GM12878 (cell line): ENCODE results near the gene PPCS. TPM values are rescaled to one million over a fixed set of nuclear protein-coding genes. Genes with fewer than 3 reads are reported as not detected.

Experiments
- ATAC-seq: fragments of 200-7000 bp; cut with Tn5 transposase; 3 replicates; pipeline ENCODE4 v1.9.1; 2020; ENCODE audit warnings: mild to moderate bottlenecking, moderate library complexity
- BruUV-seq: library from RNA; stranded (reverse); fragments of 400-500 nt; replicated peaks from 2 replicates; lab custom pipeline; 2021; lab: Mats Ljungman, UMichigan
- CTCF ChIA-PET: fragments of 300-600 bp; sonication (Branson Sonifier 250); formaldehyde crosslinking; extraction: SDS; loops from one replicate; lab custom pipeline; 2021; ENCODE audit warnings: inconsistent platforms; lab: Yijun Ruan, JAX
- POLR2A ChIA-PET: fragments of 350-600 bp; formaldehyde crosslinking; extraction: SDS; loops from one replicate; lab custom pipeline; 2021; ENCODE audit warnings: inconsistent platforms; lab: Charles Lee
- RAD21 ChIA-PET: fragments of 300-600 bp; sonication (Branson Sonifier 250); formaldehyde crosslinking; loops from one replicate; lab custom pipeline; 2023; ENCODE audit warnings: antibody characterized with exemption; ENCODE audit not compliant: unreplicated experiment; lab: Charles Lee
- SMC1A ChIA-PET: fragments of 300-600 bp; sonication (Branson Sonifier 250); formaldehyde crosslinking; loops from one replicate; lab custom pipeline; 2023; ENCODE audit not compliant: unreplicated experiment, uncharacterized antibody; lab: Charles Lee
- DNase-seq: peaks from one replicate; pipeline ENCODE4 v3.0.0-alpha.2; 2011; ENCODE audit warnings: low read depth, low spot score
- FAIRE-seq: peaks from 3 replicates; lab custom pipeline; 2011; peaks lifted over from hg19 to GRCh38; lab: Jason Lieb, UNC
- H2AFZ ChIP-seq: 2 replicates; pipeline ENCODE4 v1.6.0; 2011; ENCODE audit warnings: low read depth, low read length, control low read depth; ENCODE audit not compliant: control insufficient read depth
- H3K27ac ChIP-seq: 2 replicates; pipeline ENCODE4 v1.5.1; 2011; ENCODE audit warnings: control low read depth; ENCODE audit not compliant: control insufficient read depth, insufficient read depth
- H3K27me3 ChIP-seq, 2 experiments: replicated peaks in 1 of 2; 2 replicates each; pipeline versions ENCODE4 v1.6.0 to v1.6.1; 2011; ENCODE audit warnings: low read length in 1 of 2; ENCODE audit not compliant: control insufficient read depth in 2 of 2, insufficient read depth in 2 of 2
- H3K36me3 ChIP-seq, 2 experiments: 2 replicates each; pipeline ENCODE4 v1.5.1; 2011; ENCODE audit warnings: low read length in 1 of 2; ENCODE audit not compliant: control insufficient read depth in 2 of 2, insufficient read depth in 2 of 2
- H3K4me1 ChIP-seq: 2 replicates; pipeline ENCODE4 v1.6.1; 2011; ENCODE audit warnings: mild to moderate bottlenecking, low read length, moderate library complexity, mixed read lengths; ENCODE audit not compliant: control insufficient read depth, insufficient read depth
- H3K4me2 ChIP-seq: 2 replicates; pipeline ENCODE4 v1.6.0; 2011; ENCODE audit warnings: control low read depth; ENCODE audit not compliant: control insufficient read depth, insufficient read depth
- H3K4me3 ChIP-seq: fragments of 200-600 bp; sonication (generic); 2 replicates; pipeline ENCODE4 v1.5.1; 2016
- H3K79me2 ChIP-seq: 2 replicates; pipeline ENCODE4 v1.6.0; 2011; ENCODE audit warnings: low read length; ENCODE audit not compliant: control insufficient read depth, insufficient read depth
- H3K9ac ChIP-seq: 2 replicates; pipeline ENCODE4 v1.8.0; 2011; ENCODE audit warnings: low read length, control low read depth, mixed read lengths; ENCODE audit not compliant: control insufficient read depth, insufficient read depth
- H3K9me3 ChIP-seq: replicated peaks from 3 replicates; pipeline ENCODE4 v1.5.1; 2011; ENCODE audit warnings: mild to moderate bottlenecking, low read length; ENCODE audit not compliant: control insufficient read depth, insufficient read depth
- H4K20me1 ChIP-seq: 2 replicates; pipeline ENCODE4 v1.6.0; 2011; ENCODE audit not compliant: control insufficient read depth, insufficient read depth
- CEBPZ ChIP-seq: fragments of 150-350 bp; IDR thresholded peaks from 2 replicates; pipeline ENCODE4 v1.6.1; 2016; ENCODE audit warnings: low read depth, low read length
- CHD2 ChIP-seq: IDR thresholded peaks from 2 replicates; pipeline ENCODE4 v1.6.1; 2011; ENCODE audit warnings: low read depth, low read length, improper control_type of control experiment, borderline replicate concordance
- CREM ChIP-seq: IDR thresholded peaks from 2 replicates; pipeline ENCODE4 v1.6.1; 2014; ENCODE audit warnings: antibody characterized with exemption, low read depth
- MTA3 ChIP-seq: IDR thresholded peaks from 2 replicates; pipeline ENCODE4 v1.6.1; 2012; ENCODE audit warnings: low read length, inconsistent platforms, borderline replicate concordance
- NFIC ChIP-seq: IDR thresholded peaks from 2 replicates; pipeline ENCODE4 v1.6.1; 2012; ENCODE audit warnings: low read depth, mild to moderate bottlenecking, inconsistent platforms, low read length, moderate library complexity
- PAX8 ChIP-seq: fragments of 450-650 bp; IDR thresholded peaks from 2 replicates; pipeline ENCODE4 v1.6.1; 2017; ENCODE audit warnings: mild to moderate bottlenecking, moderate library complexity
- POU2F2 ChIP-seq: IDR thresholded peaks from 3 replicates; pipeline ENCODE4 v1.6.1; 2011; ENCODE audit warnings: low read depth, mild to moderate bottlenecking, low read length, borderline replicate concordance
- TBL1XR1 ChIP-seq: IDR thresholded peaks from 2 replicates; pipeline ENCODE4 v1.6.1; 2012; ENCODE audit warnings: low read depth, low read length, improper control_type of control experiment
- ZBTB33 ChIP-seq: fragments of 450-650 bp; IDR thresholded peaks from 2 replicates; pipeline ENCODE4 v1.6.1; 2017; ENCODE audit warnings: mild to moderate bottlenecking
- ZNF592 ChIP-seq: fragments of 450-650 bp; IDR thresholded peaks from 2 replicates; pipeline ENCODE4 v1.6.1; 2017; ENCODE audit warnings: mild to moderate bottlenecking, moderate library complexity
- WGBS: methylation state at CpG from one replicate; pipeline ENCODE4 v1.1.6; 2016; ENCODE audit warnings: low lambda C conversion rate; ENCODE audit not compliant: insufficient replicate concordance, insufficient coverage; ENCODE audit errors: missing lambda C conversion rate; 5-methylcytosine and 5-hydroxymethylcytosine counted together
- in situ Hi-C: fragments of 300-500 bp; cut with MboI; formaldehyde crosslinking; loops from 9 replicates; pipeline ENCODE4 v1.14.3; 2018; ENCODE audit warnings: mixed read lengths
- intact Hi-C: fragments of 100-400 bp; cut with micrococcal nuclease; formaldehyde crosslinking; loops from one replicate; pipeline ENCODE4 v1.14.2; 2022; ENCODE audit not compliant: unreplicated experiment
- polyA plus RNA-seq, 11 experiments: library from polyadenylated mRNA; depleted of rRNA in 4 of 11; unstranded in 6 of 11; stranded (reverse) in 5 of 11; fragments of >200 nt; fragmentation: Nextera tagmentation in 4 of 11; fragmentation: Illumina TruSeq in 1 of 11; extraction: Ambion mirVana in 4 of 11; extraction: Trizol in 1 of 11; gene quantifications; 1 replicate in 1 of 11; 2 replicates in 10 of 11; pipeline versions ENCODE4 v1.2.1 to v1.2.3, GENCODE V29; 2011 to 2016; ENCODE audit warnings: inconsistent platforms in 2 of 11, missing spikeins in 2 of 11, low read depth in 1 of 11
- total RNA-seq, 4 experiments: library from RNA; depleted of rRNA in 3 of 4; stranded (reverse); fragments of >200 nt in 3 of 4; fragmentation: Illumina TruSeq in 1 of 4; extraction: Trizol in 1 of 4; gene quantifications; 2 replicates each; pipeline versions ENCODE4 v1.2.1 to v1.2.3, GENCODE V29; 2013 to 2021
- TF ChIP-seq, protein P1 (sequence below): fragments of 450-650 bp; conservative IDR thresholded peaks from 2 replicates; pipeline ENCODE4 v1.6.1; 2017; ENCODE audit warnings: mild to moderate bottlenecking, moderate library complexity
- TF ChIP-seq, protein P2 (sequence below): IDR thresholded peaks from 2 replicates; pipeline ENCODE4 v1.6.1; 2012; ENCODE audit warnings: low read depth, low read length, improper control_type of control experiment

PPCS gene
- total and polyA plus RNA-seq, 10 of the 15 experiments (the other 5 are each of a cell fraction or from before 2014, with no cell fraction given): 35.6 to 79.4 (median 51.9) TPM

DNA sequence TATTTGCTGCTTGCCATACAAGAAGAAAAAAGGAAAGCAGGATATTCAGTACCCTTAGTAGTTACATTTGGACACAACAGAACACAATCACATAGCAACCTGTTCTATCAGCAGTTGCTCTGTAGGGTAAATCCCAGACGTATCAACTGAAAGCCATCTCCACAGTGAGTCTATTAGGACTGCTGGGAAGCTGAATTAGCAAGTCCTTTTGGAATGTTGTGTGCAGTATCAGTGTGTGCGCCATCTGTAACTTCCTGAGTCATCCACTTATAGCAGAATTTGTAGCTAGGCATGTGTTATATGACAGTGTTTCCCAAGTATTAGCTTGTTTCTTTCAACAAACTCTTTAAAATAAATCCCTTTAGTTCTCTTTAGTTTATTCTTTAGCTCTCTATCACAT, 28.0 kb downstream of the PPCS start:
- no peak overlapping the region for H3K4me3 ChIP-seq
- ChIA-PET SMC1A (interaction anchor here (0.7 kb wide), 1 partner anchor 230 kb away, joined by 3 read pairs; no protein-coding TSS in a partner anchor), CTCF (no interaction called here), POLR2A (no interaction called here), RAD21 (no interaction called here)
- in situ Hi-C loops (no loop called here), intact Hi-C loops (no loop called here)
- H3K9ac ChIP-seq: no peak overlapping the region
- H3K36me3 ChIP-seq: no peaks in the 10 kb centered on the region
- 100% methylated on average over 2 of the region's 2 CpGs for WGBS
- DNase-seq: no peak
- H4K20me1 ChIP-seq: no peaks in the 10 kb centered on the region
- H3K4me1 ChIP-seq: no peaks in the 10 kb centered on the region
- H3K4me2 ChIP-seq: no peak overlapping the region
- ATAC-seq: no peak
- no peak overlapping the region for H3K27ac ChIP-seq
- no peak for FAIRE-seq
- no peaks in the 10 kb centered on the region for H3K9me3 ChIP-seq
- no peaks in the 10 kb centered on the region for H3K27me3 ChIP-seq
- no peaks in the 10 kb centered on the region for H3K79me2 ChIP-seq
- no peak overlapping the region for H2AFZ ChIP-seq
- TF ChIP-seq NFIC (no peak), PAX8 (no peak), MTA3 (no peak), CREM (no peak), TBL1XR1 (no peak), POU2F2 (no peak), ZNF592 (no peak), ZBTB33 (no peak), CHD2 (no peak), CEBPZ (no peak)
- TF ChIP-seq, protein P1, sequence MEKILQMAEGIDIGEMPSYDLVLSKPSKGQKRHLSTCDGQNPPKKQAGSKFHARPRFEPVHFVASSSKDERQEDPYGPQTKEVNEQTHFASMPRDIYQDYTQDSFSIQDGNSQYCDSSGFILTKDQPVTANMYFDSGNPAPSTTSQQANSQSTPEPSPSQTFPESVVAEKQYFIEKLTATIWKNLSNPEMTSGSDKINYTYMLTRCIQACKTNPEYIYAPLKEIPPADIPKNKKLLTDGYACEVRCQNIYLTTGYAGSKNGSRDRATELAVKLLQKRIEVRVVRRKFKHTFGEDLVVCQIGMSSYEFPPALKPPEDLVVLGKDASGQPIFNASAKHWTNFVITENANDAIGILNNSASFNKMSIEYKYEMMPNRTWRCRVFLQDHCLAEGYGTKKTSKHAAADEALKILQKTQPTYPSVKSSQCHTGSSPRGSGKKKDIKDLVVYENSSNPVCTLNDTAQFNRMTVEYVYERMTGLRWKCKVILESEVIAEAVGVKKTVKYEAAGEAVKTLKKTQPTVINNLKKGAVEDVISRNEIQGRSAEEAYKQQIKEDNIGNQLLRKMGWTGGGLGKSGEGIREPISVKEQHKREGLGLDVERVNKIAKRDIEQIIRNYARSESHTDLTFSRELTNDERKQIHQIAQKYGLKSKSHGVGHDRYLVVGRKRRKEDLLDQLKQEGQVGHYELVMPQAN: no peak
- TF ChIP-seq, protein P2, sequence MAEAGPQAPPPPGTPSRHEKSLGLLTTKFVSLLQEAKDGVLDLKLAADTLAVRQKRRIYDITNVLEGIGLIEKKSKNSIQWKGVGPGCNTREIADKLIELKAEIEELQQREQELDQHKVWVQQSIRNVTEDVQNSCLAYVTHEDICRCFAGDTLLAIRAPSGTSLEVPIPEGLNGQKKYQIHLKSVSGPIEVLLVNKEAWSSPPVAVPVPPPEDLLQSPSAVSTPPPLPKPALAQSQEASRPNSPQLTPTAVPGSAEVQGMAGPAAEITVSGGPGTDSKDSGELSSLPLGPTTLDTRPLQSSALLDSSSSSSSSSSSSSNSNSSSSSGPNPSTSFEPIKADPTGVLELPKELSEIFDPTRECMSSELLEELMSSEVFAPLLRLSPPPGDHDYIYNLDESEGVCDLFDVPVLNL: no peak
- no TSS peak for BruUV-seq
